Lower leg skin (tissue), 3 donors: ENCODE data around the gene LYAR.

Source experiments
- CTCF ChIP-seq, 3 donors: fragments of 450-650 bp; IDR thresholded peaks; one replicate each; pipeline ENCODE4 v1.5.1; 2016; ENCODE audit warnings: antibody characterized with exemption in 3 of 3, mild to moderate bottlenecking in 3 of 3, moderate library complexity in 2 of 3
- POLR2A ChIP-seq, 2 donors: fragments of 450-650 bp; IDR thresholded peaks; one replicate each; pipeline ENCODE4 v1.6.1; 2016 to 2017; ENCODE audit warnings: antibody characterized with exemption in 2 of 2, mild to moderate bottlenecking in 1 of 2, moderate library complexity in 1 of 2

- TF ChIP-seq CTCF (IDR thresholded peaks at IDR 0.05) (no peak), POLR2A (IDR thresholded peaks at IDR 0.05) (no peak)
These were observed 45.0 kb upstream of the LYAR start for GRCh38 chr4:4334798-4335520.
